ENCODE measurements around the gene CAND1. TPM values are rescaled to one million over a fixed set of nuclear protein-coding genes. Genes with fewer than 3 reads are reported as not detected.

Gene CAND1
- polyA plus RNA-seq, 3 donors from 2014 or later, result 38.9 to 70.2 (median 45.4) TPM

- H3K27ac Mint-ChIP-seq, result peak overlapping the region; percentile 98 to 100 (median 98)
- peaks cover 47 to 64% of the 10 kb centered on the region in 2 donors for H3K4me1 Mint-ChIP-seq
- H3K27me3 Mint-ChIP-seq (ENCODE audit: low read depth in 3 of 3), result peaks cover 4 to 15% (median 6%) of the 10 kb centered on the region in 3 donors
- peak overlapping the region; percentile 85 to 91 (median 87) for H3K4me3 Mint-ChIP-seq
- peak; percentile 46 to 47 (median 46) for DNase-seq
- no peaks in the 10 kb centered on the region for H3K9me3 Mint-ChIP-seq
- H3K36me3 Mint-ChIP-seq, result peaks cover 0 to 2% (median 0%) of the 10 kb centered on the region in 3 donors
Measured at GRCh38 chr12:67269633-67270573, 745 bp downstream of the CAND1 start.

GRCh38 chr12:67270622-67271021 is 1.5 kb downstream of the CAND1 start:
- DNase-seq, result no peak
- no peaks in the 10 kb centered on the region for H3K9me3 Mint-ChIP-seq
- peaks cover 52 to 72% of the 10 kb centered on the region in 2 donors for H3K4me1 Mint-ChIP-seq
- peak overlapping the region; percentile 85 to 91 (median 87) for H3K4me3 Mint-ChIP-seq
- peaks cover 0 to 3% (median 0%) of the 10 kb centered on the region in 3 donors for H3K36me3 Mint-ChIP-seq
- peaks cover 4 to 15% (median 6%) of the 10 kb centered on the region in 3 donors for H3K27me3 Mint-ChIP-seq (ENCODE audit: low read depth in 3 of 3)
- H3K27ac Mint-ChIP-seq, result peak overlapping the region; percentile 98 to 100 (median 98)

- peak overlapping the region in 1 of 5 donors; percentile 27 for H3K4me3 Mint-ChIP-seq
- no peaks in the 10 kb centered on the region for H3K9me3 Mint-ChIP-seq
- peaks cover 0 to 3% (median 0%) of the 10 kb centered on the region in 3 donors for H3K36me3 Mint-ChIP-seq
- DNase-seq, result no peak
- peak overlapping the region in 2 of 6 donors; percentile 30 to 34 for H3K27ac Mint-ChIP-seq
- peaks cover 66 to 85% of the 10 kb centered on the region in 2 donors for H3K4me1 Mint-ChIP-seq
- H3K27me3 Mint-ChIP-seq (ENCODE audit: low read depth in 3 of 3), result peaks cover 4 to 15% (median 6%) of the 10 kb centered on the region in 3 donors
Measured at GRCh38 chr12:67271976-67272375, 2.8 kb downstream of the CAND1 start.

GRCh38 chr12:67274186-67274585 is 5.0 kb downstream of the CAND1 start:
- Mint-ChIP-seq H3K27ac (peak overlapping the region in 4 of 6 donors; percentile 1 to 68 (median 56)), H3K36me3 (peaks cover 0 to 3% (median 0%) of the 10 kb centered on the region in 3 donors), H3K4me3 (peak overlapping the region in 3 of 5 donors; percentile 3 to 23 (median 6)), H3K27me3 (ENCODE audit: low read depth in 3 of 3) (peaks cover 0 to 7% (median 2%) of the 10 kb centered on the region in 3 donors), H3K4me1 (peaks cover 75 to 92% of the 10 kb centered on the region in 2 donors), H3K9me3 (no peaks in the 10 kb centered on the region)
- no peak for DNase-seq

- peak overlapping the region in 1 of 6 donors; percentile 12 for H3K27ac Mint-ChIP-seq
- peaks cover 76 to 97% of the 10 kb centered on the region in 2 donors for H3K4me1 Mint-ChIP-seq
Measured at GRCh38 chr12:67275380-67275913, 6.3 kb downstream of the CAND1 start.

GRCh38 chr12:67276421-67276820 is 7.3 kb downstream of the CAND1 start:
- DNase-seq, result no peak
- Mint-ChIP-seq H3K27me3 (ENCODE audit: low read depth in 3 of 3) (peaks cover 0 to 2% (median 0%) of the 10 kb centered on the region in 3 donors), H3K4me1 (peaks cover 72 to 97% of the 10 kb centered on the region in 2 donors), H3K27ac (peak overlapping the region in 1 of 6 donors; percentile 1), H3K4me3 (no peak overlapping the region), H3K9me3 (no peaks in the 10 kb centered on the region), H3K36me3 (peaks cover 0 to 3% (median 0%) of the 10 kb centered on the region in 3 donors)

More at GRCh38 chr12:67275380-67275913, 6.3 kb downstream of the CAND1 start:
- no peak for DNase-seq
- Mint-ChIP-seq H3K4me3 (no peak overlapping the region), H3K27me3 (ENCODE audit: low read depth in 3 of 3) (peaks cover 0 to 2% (median 0%) of the 10 kb centered on the region in 3 donors), H3K36me3 (peaks cover 0 to 3% (median 0%) of the 10 kb centered on the region in 3 donors), H3K9me3 (no peaks in the 10 kb centered on the region)

- H3K27ac Mint-ChIP-seq, result no peak overlapping the region
- H3K36me3 Mint-ChIP-seq, result peaks cover 0 to 3% (median 2%) of the 10 kb centered on the region in 3 donors
- no peak for DNase-seq
- peaks cover 0 to 2% (median 0%) of the 10 kb centered on the region in 3 donors for H3K27me3 Mint-ChIP-seq (ENCODE audit: low read depth in 3 of 3)
- no peak overlapping the region for H3K4me3 Mint-ChIP-seq
- no peaks in the 10 kb centered on the region for H3K9me3 Mint-ChIP-seq
- peaks cover 60 to 89% of the 10 kb centered on the region in 2 donors for H3K4me1 Mint-ChIP-seq
Measured at GRCh38 chr12:67279637-67280036, 10.5 kb downstream of the CAND1 start.

- Mint-ChIP-seq H3K9me3 (no peaks in the 10 kb centered on the region), H3K4me3 (peak overlapping the region in 1 of 5 donors; percentile 3), H3K36me3 (peaks cover 0 to 5% (median 0%) of the 10 kb centered on the region in 3 donors), H3K4me1 (peaks cover 60 to 89% of the 10 kb centered on the region in 2 donors), H3K27me3 (ENCODE audit: low read depth in 3 of 3) (peaks cover 0 to 2% (median 0%) of the 10 kb centered on the region in 3 donors), H3K27ac (no peak overlapping the region)
- no peak for DNase-seq
Measured at GRCh38 chr12:67280088-67280487, 10.9 kb downstream of the CAND1 start.

GRCh38 chr12:67280572-67280971 is 11.4 kb downstream of the CAND1 start:
- H3K4me3 Mint-ChIP-seq, result peak overlapping the region in 1 of 5 donors; percentile 3
- H3K4me1 Mint-ChIP-seq, result peaks cover 59 to 89% of the 10 kb centered on the region in 2 donors
- H3K27me3 Mint-ChIP-seq (ENCODE audit: low read depth in 3 of 3), result peaks cover 0 to 2% (median 0%) of the 10 kb centered on the region in 3 donors
- peaks cover 0 to 5% (median 0%) of the 10 kb centered on the region in 3 donors for H3K36me3 Mint-ChIP-seq
- DNase-seq, result no peak
- H3K9me3 Mint-ChIP-seq, result no peaks in the 10 kb centered on the region
- H3K27ac Mint-ChIP-seq, result peak overlapping the region in 1 of 6 donors; percentile 79

- Mint-ChIP-seq H3K4me1 (peaks cover 49 to 86% of the 10 kb centered on the region in 2 donors), H3K9me3 (no peaks in the 10 kb centered on the region), H3K27ac (peak overlapping the region in 3 of 6 donors; percentile 4 to 20 (median 15)), H3K36me3 (peaks cover 10 to 13% (median 11%) of the 10 kb centered on the region in 3 donors), H3K27me3 (ENCODE audit: low read depth in 3 of 3) (no peaks in the 10 kb centered on the region), H3K4me3 (no peak overlapping the region)
- DNase-seq, result no peak
Measured at GRCh38 chr12:67284561-67284960, 15.4 kb downstream of the CAND1 start.

- H3K36me3 Mint-ChIP-seq, result peaks cover 13 to 17% (median 15%) of the 10 kb centered on the region in 3 donors
- H3K27ac Mint-ChIP-seq, result peak overlapping the region in 3 of 6 donors; percentile 58 to 76 (median 66)
- peaks cover 58 to 86% of the 10 kb centered on the region in 2 donors for H3K4me1 Mint-ChIP-seq
- DNase-seq, result peak in 2 of 3 donors; percentile 9 to 10
- peak overlapping the region in 2 of 5 donors; percentile 21 to 31 for H3K4me3 Mint-ChIP-seq
- no peaks in the 10 kb centered on the region for H3K27me3 Mint-ChIP-seq (ENCODE audit: low read depth in 3 of 3)
- H3K9me3 Mint-ChIP-seq, result no peaks in the 10 kb centered on the region
Measured at GRCh38 chr12:67286257-67286656, 17.1 kb downstream of the CAND1 start.

GRCh38 chr12:67287311-67287710 is 18.2 kb downstream of the CAND1 start:
- Mint-ChIP-seq H3K36me3 (peaks cover 13 to 17% (median 15%) of the 10 kb centered on the region in 3 donors), H3K27ac (no peak overlapping the region), H3K4me1 (peaks cover 59 to 84% of the 10 kb centered on the region in 2 donors), H3K9me3 (no peaks in the 10 kb centered on the region), H3K27me3 (ENCODE audit: low read depth in 3 of 3) (no peaks in the 10 kb centered on the region), H3K4me3 (peak overlapping the region in 1 of 5 donors; percentile 33)
- DNase-seq, result no peak

GRCh38 chr12:67288561-67288960 is 19.4 kb downstream of the CAND1 start:
- no peak for DNase-seq
- H3K27ac Mint-ChIP-seq, result peak overlapping the region in 4 of 6 donors; percentile 2 to 76 (median 28)
- H3K27me3 Mint-ChIP-seq (ENCODE audit: low read depth in 3 of 3), result no peaks in the 10 kb centered on the region
- H3K4me1 Mint-ChIP-seq, result peaks cover 63 to 88% of the 10 kb centered on the region in 2 donors
- H3K4me3 Mint-ChIP-seq, result peak overlapping the region in 1 of 5 donors; percentile 42
- H3K36me3 Mint-ChIP-seq, result peaks cover 13 to 17% (median 15%) of the 10 kb centered on the region in 3 donors
- H3K9me3 Mint-ChIP-seq, result no peaks in the 10 kb centered on the region
